ENCODE results near the gene MFF.

- no peak for TF ChIP-seq ZNF274 (IDR thresholded peaks at IDR 0.05; ENCODE audit: low read depth, low read length)
- TF ChIP-seq SUZ12 (IDR thresholded peaks at IDR 0.05; ENCODE audit: extremely low read depth, insufficient read depth, insufficient read length) = no peak
Measured at GRCh38 chr2:227368574-227368973, 43.5 kb downstream of the MFF start.
